Measurements from ENCODE around the gene LDLRAD4.

GRCh38 chr18:13481820-13482617 lies 263.5 kb downstream of the LDLRAD4 start:
- TF ChIP-seq CTCF (conservative IDR thresholded peaks at IDR 0.05): no peak
- no peak for TF ChIP-seq EZH2 (IDR thresholded peaks at IDR 0.05; ENCODE audit: low read depth)

Measured in PC-9 (cell line).